ENCODE measurements around the gene LMAN2. TPM values are rescaled to one million over a fixed set of nuclear protein-coding genes. Genes with fewer than 3 reads are reported as not detected.

The LMAN2 gene
- total RNA-seq, 4 donors from 2014 or later = 309 to 465 (median 383) TPM

DNA sequence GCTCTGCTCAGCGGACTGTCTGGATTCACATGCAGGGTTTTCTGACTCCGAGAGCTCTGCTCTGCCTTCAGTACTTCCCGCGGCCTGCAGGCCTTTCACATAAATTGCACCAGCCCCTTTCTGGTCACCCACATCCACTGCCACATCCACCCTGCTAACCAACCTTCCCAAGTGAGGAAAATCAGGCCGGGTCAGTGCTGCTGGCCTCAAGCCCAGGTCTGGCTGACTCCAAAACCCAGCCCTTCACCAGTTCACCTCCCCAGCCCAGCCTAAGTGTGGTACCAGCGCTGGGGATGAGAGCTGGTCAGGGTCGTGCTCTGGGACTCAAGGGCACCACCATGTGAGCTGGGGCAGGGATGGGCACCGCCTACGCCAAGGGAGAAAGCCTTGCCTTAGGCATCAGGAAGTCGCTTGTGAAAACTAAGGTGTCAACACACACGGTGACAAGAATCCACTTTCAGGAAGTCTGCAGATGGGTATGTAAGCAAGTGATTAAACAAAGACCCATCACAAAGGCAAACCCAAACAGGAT, 12.3 kb downstream of the LMAN2 start:
- H3K27me3 ChIP-seq = no peaks in the 10 kb centered on the region
- intact Hi-C loops (cut with DNase I) = no loop called here
- H3K4me1 ChIP-seq = no peaks in the 10 kb centered on the region
- no peaks in the 10 kb centered on the region for H3K9me3 ChIP-seq
- WGBS, 2 donors = 77% methylated on average over 9 to 11 of the region's 11 CpGs
- TF ChIP-seq, protein P1, sequence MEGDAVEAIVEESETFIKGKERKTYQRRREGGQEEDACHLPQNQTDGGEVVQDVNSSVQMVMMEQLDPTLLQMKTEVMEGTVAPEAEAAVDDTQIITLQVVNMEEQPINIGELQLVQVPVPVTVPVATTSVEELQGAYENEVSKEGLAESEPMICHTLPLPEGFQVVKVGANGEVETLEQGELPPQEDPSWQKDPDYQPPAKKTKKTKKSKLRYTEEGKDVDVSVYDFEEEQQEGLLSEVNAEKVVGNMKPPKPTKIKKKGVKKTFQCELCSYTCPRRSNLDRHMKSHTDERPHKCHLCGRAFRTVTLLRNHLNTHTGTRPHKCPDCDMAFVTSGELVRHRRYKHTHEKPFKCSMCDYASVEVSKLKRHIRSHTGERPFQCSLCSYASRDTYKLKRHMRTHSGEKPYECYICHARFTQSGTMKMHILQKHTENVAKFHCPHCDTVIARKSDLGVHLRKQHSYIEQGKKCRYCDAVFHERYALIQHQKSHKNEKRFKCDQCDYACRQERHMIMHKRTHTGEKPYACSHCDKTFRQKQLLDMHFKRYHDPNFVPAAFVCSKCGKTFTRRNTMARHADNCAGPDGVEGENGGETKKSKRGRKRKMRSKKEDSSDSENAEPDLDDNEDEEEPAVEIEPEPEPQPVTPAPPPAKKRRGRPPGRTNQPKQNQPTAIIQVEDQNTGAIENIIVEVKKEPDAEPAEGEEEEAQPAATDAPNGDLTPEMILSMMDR (IDR thresholded peaks at IDR 0.05) = no peak
- TF ChIP-seq POLR2A (IDR thresholded peaks at IDR 0.05) = no peak
- H3K4me3 ChIP-seq (replicated peaks in 1 of 3) = no peak overlapping the region
- DNase-seq = no peak
- peaks cover 37 to 43% of the 10 kb centered on the region in 2 donors for H3K36me3 ChIP-seq
- H3K27ac ChIP-seq = no peak overlapping the region

GRCh38 chr5:177338251-177339106, 13.0 kb downstream of the LMAN2 start:
- H3K36me3 ChIP-seq = peaks cover 44 to 50% of the 10 kb centered on the region in 2 donors
- H3K27me3 ChIP-seq = no peaks in the 10 kb centered on the region
- TF ChIP-seq POLR2A (IDR thresholded peaks at IDR 0.05) = no peak
- TF ChIP-seq, protein P1 (IDR thresholded peaks at IDR 0.05) = no peak
- no peak overlapping the region for H3K27ac ChIP-seq
- no peaks in the 10 kb centered on the region for H3K9me3 ChIP-seq
- WGBS, 2 donors = 84 to 86% methylated on average over 17 to 19 of the region's 22 CpGs
- no peaks in the 10 kb centered on the region for H3K4me1 ChIP-seq
- no peak overlapping the region for H3K4me3 ChIP-seq (replicated peaks in 1 of 3)
- intact Hi-C loops (cut with DNase I) = no loop called here
- DNase-seq = no peak

DNA sequence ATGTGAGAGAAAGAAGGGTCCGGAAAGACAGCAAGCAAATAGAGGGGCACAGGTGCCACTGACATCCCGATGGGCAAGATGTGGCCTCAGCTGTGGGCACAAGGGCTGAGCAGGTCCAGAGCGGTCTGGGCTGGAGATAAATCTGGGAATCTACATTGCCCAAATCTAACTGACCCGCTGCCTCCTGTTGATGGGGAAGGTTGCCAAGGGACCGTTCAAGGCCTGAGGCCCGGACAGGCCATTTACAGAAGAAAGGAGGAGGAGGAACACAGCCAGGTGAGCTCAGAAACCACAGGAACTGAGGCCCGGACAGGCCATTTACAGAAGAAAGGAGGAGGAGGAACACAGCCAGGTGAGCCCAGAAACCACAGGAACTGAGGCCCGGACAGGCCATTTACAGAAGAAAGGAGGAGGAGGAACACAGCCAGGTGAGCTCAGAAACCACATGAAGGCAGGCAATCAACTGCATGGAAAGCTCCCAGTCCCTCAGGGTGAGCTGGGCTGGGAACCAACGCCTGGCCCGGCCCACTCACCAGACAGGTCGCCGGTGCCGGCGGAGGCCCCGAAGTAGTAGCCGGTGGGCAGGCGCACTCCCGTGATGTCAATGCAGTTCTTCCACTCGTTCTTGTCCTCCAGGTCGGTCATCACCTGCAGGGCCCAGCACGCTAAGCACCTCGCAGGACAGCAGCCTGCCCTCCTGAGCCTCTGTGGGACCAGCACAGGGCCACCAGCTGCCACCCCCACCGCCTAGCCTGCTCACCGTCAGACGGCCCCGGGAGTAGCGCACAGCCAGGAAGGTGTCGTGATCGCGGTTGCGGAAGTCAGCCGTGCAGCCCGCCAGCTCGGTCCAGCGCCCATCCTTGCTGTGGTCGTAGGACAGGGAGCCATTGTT, 14.6 kb downstream of the LMAN2 start:
- Histone ChIP-seq H3K27me3 (no peaks in the 10 kb centered on the region), H3K9me3 (no peaks in the 10 kb centered on the region), H3K36me3 (peaks cover 54 to 65% of the 10 kb centered on the region in 2 donors), H3K4me1 (no peaks in the 10 kb centered on the region), H3K27ac (no peak overlapping the region), H3K4me3 (replicated peaks in 1 of 3) (no peak overlapping the region)
- WGBS, 2 donors = 92 to 97% methylated on average over 26 to 30 of the region's 36 CpGs
- TF ChIP-seq, protein P1 (IDR thresholded peaks at IDR 0.05) = no peak
- no peak for TF ChIP-seq POLR2A (IDR thresholded peaks at IDR 0.05)
- DNase-seq = no peak
- intact Hi-C loops (cut with DNase I) = no loop called here

DNA sequence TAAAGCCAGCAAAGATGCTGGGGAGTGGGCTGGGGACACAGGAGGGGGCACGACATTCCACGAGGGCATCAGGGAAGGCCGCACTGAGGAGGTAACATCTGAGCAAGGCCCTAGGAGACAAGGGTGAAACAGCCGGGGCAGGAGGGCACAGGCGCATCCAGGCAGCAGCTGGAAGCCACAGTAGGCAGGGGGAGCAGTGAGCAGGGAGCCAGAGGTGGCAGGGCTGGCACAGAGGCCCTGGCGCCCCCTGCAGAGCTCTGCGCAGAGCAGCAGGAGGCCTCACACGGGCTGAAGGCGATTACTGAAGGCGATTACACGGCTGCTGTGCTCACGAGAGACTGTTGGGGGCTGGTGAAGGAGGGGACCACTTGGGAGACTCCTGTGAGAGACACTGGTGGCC, 15.4 kb downstream of the LMAN2 start:
- no peak overlapping the region for H3K4me3 ChIP-seq (replicated peaks in 1 of 3)
- H3K9me3 ChIP-seq = no peaks in the 10 kb centered on the region
- no peak for DNase-seq
- no peaks in the 10 kb centered on the region for H3K27me3 ChIP-seq
- TF ChIP-seq, protein P1 (IDR thresholded peaks at IDR 0.05) = no peak
- no peak for TF ChIP-seq POLR2A (IDR thresholded peaks at IDR 0.05)
- no peak overlapping the region for H3K27ac ChIP-seq
- peaks cover 61 to 71% of the 10 kb centered on the region in 2 donors for H3K36me3 ChIP-seq
- no peaks in the 10 kb centered on the region for H3K4me1 ChIP-seq
- 73% methylated on average over 12 of the region's 12 CpGs for WGBS, 2 donors
- intact Hi-C loops (cut with DNase I) = no loop called here
